ENCODE data around the gene BAIAP2L1. TPM values are rescaled to one million over a fixed set of nuclear protein-coding genes. Genes with fewer than 3 reads are reported as not detected.

Gene BAIAP2L1
- total and polyA plus RNA-seq, 2 of the 8 experiments (the other 6 are each of a cell fraction or from before 2014, with no cell fraction given): 19.2 to 42.9 TPM

GRCh38 chr7:98286093-98286539 lies 114.8 kb downstream of the BAIAP2L1 start:
- DNase-seq (ENCODE audit: low read depth in 1 of 2, low spot score in 2 of 2) (no peak), FAIRE-seq (no peak)
- Histone ChIP-seq H2BK20ac (ENCODE audit: low read length) (no peak overlapping the region), H2AK5ac (ENCODE audit: low read depth, low read length) (peak overlapping the region; percentile 15; the same call in 1 of the 2 replicates), H3K9me3 (ENCODE audit: insufficient read depth in 2 of 2, low read depth in 1 of 2, low read length in 1 of 2) (no peaks in the 10 kb centered on the region), H3K23me2 (ENCODE audit: low read depth, low read length) (peaks cover 5% of the 10 kb centered on the region; the same call in 1 of the 2 replicates), H3K4me3 (ENCODE audit: extremely low read depth in 1 of 4, insufficient read depth in 2 of 4, low read depth in 3 of 4, low read length in 4 of 4) (no peak overlapping the region), H2BK15ac (ENCODE audit: low read length) (no peak overlapping the region), H3K14ac (ENCODE audit: insufficient read length) (no peak overlapping the region), H3K27ac (ENCODE audit: low read depth, low read length) (no peak overlapping the region), H3K18ac (ENCODE audit: extremely low read depth, low read length) (no peak overlapping the region; the same call in 1 of the 2 replicates), H3K9ac (replicated peaks in 1 of 4; ENCODE audit: extremely low read depth in 1 of 4, low read depth in 3 of 4, low read length in 3 of 4) (peak overlapping the region in 1 of 4 experiments; percentile 11; a peak in 1 of 7 replicates), H3K79me2 (ENCODE audit: control insufficient read depth in 1 of 2, insufficient read depth in 2 of 2, low read length in 2 of 2) (peaks cover 7 to 61% of the 10 kb centered on the region in 2 experiments), H2BK120ac (replicated peaks; ENCODE audit: low read depth, low read length) (no peak overlapping the region), H3K79me1 (ENCODE audit: low read depth, low read length) (peaks cover 13% of the 10 kb centered on the region), H3K27me3 (replicated peaks in 1 of 4; ENCODE audit: control insufficient read depth in 3 of 4, extremely low read depth in 1 of 4, insufficient read depth in 3 of 4, low read length in 3 of 4) (no peaks in the 10 kb centered on the region), H4K8ac (ENCODE audit: extremely low read depth, insufficient read depth, low read length) (peak overlapping the region; percentile 88; the same call in 1 of the 2 replicates), H3K4me1 (replicated peaks in 1 of 4; ENCODE audit: control insufficient read depth in 3 of 4, insufficient read depth in 4 of 4, low read length in 3 of 4) (peaks cover 4 to 26% (median 18%) of the 10 kb centered on the region in 4 experiments), H4K91ac (replicated peaks; ENCODE audit: insufficient read length, low read length) (no peak overlapping the region), H3K4me2 (ENCODE audit: insufficient read depth in 1 of 2, low read depth in 2 of 2, low read length in 2 of 2) (no peak overlapping the region), H2BK5ac (ENCODE audit: low read depth, low read length) (no peak overlapping the region), H2AFZ (ENCODE audit: low read length) (no peak overlapping the region), H3K23ac (ENCODE audit: insufficient read length) (no peak overlapping the region), H3K4ac (replicated peaks; ENCODE audit: insufficient read length, low read depth, low read length) (no peak overlapping the region), H3K56ac (replicated peaks; ENCODE audit: insufficient read length, low read depth, low read length) (no peak overlapping the region), H2BK12ac (ENCODE audit: low read depth, low read length) (no peak overlapping the region), H3K36me3 (ENCODE audit: control insufficient read depth in 2 of 4, insufficient read depth in 4 of 4, low read length in 3 of 4) (no peaks in the 10 kb centered on the region; a peak in 1 of 8 replicates), H4K20me1 (replicated peaks in 1 of 2; ENCODE audit: control insufficient read depth in 1 of 2, insufficient read depth in 2 of 2, low read length in 2 of 2) (peaks cover 37 to 45% of the 10 kb centered on the region in 2 experiments), H4K5ac (ENCODE audit: insufficient read length, low read depth, low read length) (no peak overlapping the region)
- CTCF ChIA-PET (ENCODE audit: partially characterized antibody): interaction anchor here (1.2 to 2.8 kb wide), 3 partner anchors 7 to 18 kb away, joined by 3 to 14 read pairs (median 4); no protein-coding TSS in a partner anchor
- WGBS, 2 experiments (ENCODE audit: extremely low coverage in 1 of 2, insufficient coverage in 1 of 2, insufficient read length in 1 of 2, insufficient replicate concordance in 2 of 2, low coverage in 1 of 2, low lambda C conversion rate in 2 of 2, missing lambda C conversion rate in 1 of 2): 81% methylated on average over 14 of the region's 14 CpGs; no CpG with 5 or more reads in 1 of the 2 experiments
- POLR2A ChIA-PET (ENCODE audit: partially characterized antibody): interaction anchor here (1.1 kb wide), 1 partner anchor 10 kb away, joined by 3 read pairs; no protein-coding TSS in a partner anchor
- TF ChIP-seq CEBPB (IDR thresholded peaks at IDR 0.05; ENCODE audit: low read depth, low read length) (peak; percentile 94), MAX (IDR thresholded peaks at IDR 0.05) (peak; percentile 68), SP2 (IDR thresholded peaks at IDR 0.05; ENCODE audit: low read length) (no peak)
